Spinal cord (tissue), 10 donors: ENCODE results near the gene CFAP90. TPM values are rescaled to one million over a fixed set of nuclear protein-coding genes. Genes with fewer than 3 reads are reported as not detected.

Source experiments
- DNase-seq, 6 donors: peaks; one replicate each; pipeline versions ENCODE4 v3.0.0 to v3.0.0-alpha.2; 2013 to 2015; ENCODE audit warnings: low spot score in 6 of 6, low read depth in 4 of 6
- H3K27ac ChIP-seq: one replicate; pipeline ENCODE4 v1.5.1; 2013; ENCODE audit warnings: low read depth, low read length, control low read depth
- H3K27me3 ChIP-seq: one replicate; pipeline ENCODE4 v1.6.1; 2013; ENCODE audit warnings: low read length; ENCODE audit not compliant: control insufficient read depth, insufficient read depth
- H3K36me3 ChIP-seq: one replicate; pipeline ENCODE4 v1.6.1; 2013; ENCODE audit warnings: low read length; ENCODE audit not compliant: control insufficient read depth, insufficient read depth
- H3K4me1 ChIP-seq: one replicate; pipeline ENCODE4 v1.6.1; 2013; ENCODE audit warnings: low read length; ENCODE audit not compliant: control insufficient read depth, insufficient read depth
- H3K4me3 ChIP-seq: one replicate; pipeline ENCODE4 v1.5.1; 2013; ENCODE audit warnings: low read depth, low read length, control low read depth
- H3K9me3 ChIP-seq: one replicate; pipeline ENCODE4 v1.6.1; 2013; ENCODE audit warnings: low read length; ENCODE audit not compliant: control insufficient read depth, insufficient read depth
- WGBS: methylation state at CpG from one replicate; pipeline ENCODE4 v1.1.5; 2013; ENCODE audit warnings: missing lambda C conversion rate; ENCODE audit not compliant: insufficient coverage; 5-methylcytosine and 5-hydroxymethylcytosine counted together
- polyA plus RNA-seq, 2 donors: library from polyadenylated mRNA; unstranded; fragments of 120-200 nt; gene quantifications; one replicate each; pipeline ENCODE4 v1.2.1, GENCODE V29; 2013; ENCODE audit not compliant: insufficient read length in 2 of 2
- total RNA-seq, 2 donors: library from RNA; depleted of rRNA in 1 of 2; stranded (reverse); fragments of 120-200 nt in 1 of 2; fragments of >200 nt in 1 of 2; gene quantifications; one replicate each; pipeline versions ENCODE4 v1.2.3 to v1.2.4, GENCODE V29; 2013 to 2014
- donor health status: healthy.

CFAP90 gene
- total and polyA plus RNA-seq, 4 donors: 3.6 to 38.4 (median 22.8) TPM

- Histone ChIP-seq H3K36me3 (peaks cover 27% of the 10 kb centered on the region), H3K27me3 (no peaks in the 10 kb centered on the region), H3K27ac (no peak overlapping the region), H3K4me1 (no peaks in the 10 kb centered on the region), H3K4me3 (no peak overlapping the region), H3K9me3 (no peaks in the 10 kb centered on the region)
- DNase-seq: no peak
- 86% methylated on average over 2 of the region's 2 CpGs for WGBS
Observed at GRCh38 chr5:7881816-7882215, 30.9 kb upstream of the CFAP90 start.

DNA sequence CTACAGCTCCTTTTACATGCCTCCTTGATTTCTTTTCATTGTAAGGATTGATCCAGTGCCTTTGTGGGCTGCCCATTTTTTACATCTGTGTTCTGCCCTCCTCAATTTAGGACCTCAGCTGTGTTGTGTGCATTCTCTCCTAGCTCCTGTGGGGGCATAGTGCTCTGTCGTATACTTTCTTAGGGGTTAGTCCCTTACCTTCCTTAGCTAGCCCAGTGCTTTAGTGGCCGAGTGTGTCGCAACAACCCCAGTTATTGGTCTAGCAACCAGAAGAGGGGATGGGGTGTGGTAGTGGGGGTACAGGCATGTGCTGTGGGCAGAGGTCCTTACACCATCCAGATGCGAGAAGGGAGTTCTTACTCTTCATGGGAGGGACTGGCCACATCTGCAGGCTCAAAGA is 30.2 kb upstream of the CFAP90 start:
- no peak overlapping the region for H3K4me3 ChIP-seq
- WGBS: 100% methylated on average over 2 of the region's 4 CpGs
- H3K36me3 ChIP-seq: peaks cover 27% of the 10 kb centered on the region

DNA sequence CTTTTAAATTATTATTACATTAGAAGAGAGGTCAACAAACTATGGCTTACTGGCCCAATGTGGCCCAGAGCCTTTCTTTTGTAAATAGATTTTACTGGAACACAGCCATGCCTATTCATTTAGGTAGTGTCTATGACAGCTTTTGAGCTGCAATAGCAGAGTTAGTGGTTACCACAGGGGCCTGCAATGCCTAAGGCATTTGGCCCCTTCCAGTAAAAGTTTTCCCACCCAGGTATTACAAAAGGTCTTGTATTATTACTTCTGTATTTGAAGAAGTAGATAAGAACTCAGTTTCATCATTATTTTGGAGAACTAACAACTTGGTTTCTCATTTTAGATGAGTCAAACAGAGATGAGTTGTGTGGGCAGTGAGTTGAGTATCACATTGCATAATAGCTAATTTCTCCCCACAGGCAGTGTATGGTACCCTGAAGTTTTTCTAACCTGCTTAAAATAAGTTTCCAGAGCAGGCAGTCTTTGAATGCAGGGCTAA is 27.5 kb upstream of the CFAP90 start:
- DNase-seq: no peak
- Histone ChIP-seq H3K27me3 (no peaks in the 10 kb centered on the region), H3K4me3 (no peak overlapping the region), H3K4me1 (no peaks in the 10 kb centered on the region), H3K9me3 (no peaks in the 10 kb centered on the region), H3K36me3 (peaks cover 23% of the 10 kb centered on the region), H3K27ac (no peak overlapping the region)

More for the DNA sequence above, 30.2 kb upstream of the CFAP90 start:
- no peak overlapping the region for H3K27ac ChIP-seq
- DNase-seq: no peak
- H3K9me3 ChIP-seq: no peaks in the 10 kb centered on the region
- H3K27me3 ChIP-seq: no peaks in the 10 kb centered on the region
- no peaks in the 10 kb centered on the region for H3K4me1 ChIP-seq

GRCh38 chr5:7877851-7878250 is 26.9 kb upstream of the CFAP90 start:
- Histone ChIP-seq H3K36me3 (peaks cover 18% of the 10 kb centered on the region), H3K27ac (no peak overlapping the region)
- WGBS: 81% methylated on average over 7 of the region's 9 CpGs

GRCh38 chr5:7876867-7877266 is 25.9 kb upstream of the CFAP90 start:
- 60% methylated on average over 2 of the region's 3 CpGs for WGBS
- Histone ChIP-seq H3K4me3 (no peak overlapping the region), H3K36me3 (peaks cover 14% of the 10 kb centered on the region), H3K4me1 (no peaks in the 10 kb centered on the region), H3K27me3 (no peaks in the 10 kb centered on the region), H3K9me3 (no peaks in the 10 kb centered on the region), H3K27ac (no peak overlapping the region)
- no peak for DNase-seq

More at GRCh38 chr5:7877851-7878250, 26.9 kb upstream of the CFAP90 start:
- no peak for DNase-seq
- Histone ChIP-seq H3K4me3 (no peak overlapping the region), H3K27me3 (no peaks in the 10 kb centered on the region), H3K9me3 (no peaks in the 10 kb centered on the region), H3K4me1 (no peaks in the 10 kb centered on the region)

- no peak for DNase-seq
- Histone ChIP-seq H3K36me3 (peaks cover 8% of the 10 kb centered on the region), H3K4me3 (no peak overlapping the region), H3K9me3 (no peaks in the 10 kb centered on the region), H3K4me1 (no peaks in the 10 kb centered on the region), H3K27ac (no peak overlapping the region), H3K27me3 (no peaks in the 10 kb centered on the region)
- no CpG with 5 or more reads among the region's 4 CpGs for WGBS
Observed at GRCh38 chr5:7875151-7875550, 24.2 kb upstream of the CFAP90 start.

GRCh38 chr5:7874639-7875038 is 23.7 kb upstream of the CFAP90 start:
- peaks cover 5% of the 10 kb centered on the region for H3K36me3 ChIP-seq
- H3K27me3 ChIP-seq: no peaks in the 10 kb centered on the region
- no peaks in the 10 kb centered on the region for H3K9me3 ChIP-seq
- DNase-seq: no peak
- H3K27ac ChIP-seq: no peak overlapping the region
- no peak overlapping the region for H3K4me3 ChIP-seq
- no peaks in the 10 kb centered on the region for H3K4me1 ChIP-seq
- WGBS: no CpG with 5 or more reads among the region's 2 CpGs

DNA sequence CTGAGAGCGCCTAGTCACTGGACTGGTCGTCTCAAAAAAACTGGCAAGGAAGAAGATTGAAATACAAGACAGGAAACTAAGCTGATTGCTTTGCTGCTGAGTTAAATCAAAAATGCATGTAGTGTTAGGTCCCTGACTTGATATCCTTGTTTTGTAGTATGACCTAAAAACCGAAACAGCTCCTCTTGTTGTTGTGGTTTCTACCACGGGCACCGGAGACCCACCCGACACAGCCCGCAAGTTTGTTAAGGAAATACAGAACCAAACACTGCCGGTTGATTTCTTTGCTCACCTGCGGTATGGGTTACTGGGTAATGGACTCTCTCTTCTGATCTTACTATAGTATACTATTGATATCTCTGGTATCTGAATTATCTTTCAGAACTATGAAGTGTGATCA is 22.3 kb upstream of the CFAP90 start:
- Histone ChIP-seq H3K9me3 (no peaks in the 10 kb centered on the region), H3K27ac (no peak overlapping the region), H3K27me3 (no peaks in the 10 kb centered on the region), H3K4me3 (no peak overlapping the region), H3K4me1 (no peaks in the 10 kb centered on the region), H3K36me3 (peaks cover 5% of the 10 kb centered on the region)
- DNase-seq: no peak
- WGBS: 85% methylated on average over 2 of the region's 9 CpGs

GRCh38 chr5:7872517-7873130 is 21.7 kb upstream of the CFAP90 start:
- no peak for DNase-seq
- Histone ChIP-seq H3K36me3 (peaks cover 5% of the 10 kb centered on the region), H3K27me3 (no peaks in the 10 kb centered on the region), H3K4me1 (no peaks in the 10 kb centered on the region), H3K27ac (no peak overlapping the region), H3K9me3 (no peaks in the 10 kb centered on the region), H3K4me3 (no peak overlapping the region)
- WGBS: 69% methylated on average over 3 of the region's 4 CpGs

DNA sequence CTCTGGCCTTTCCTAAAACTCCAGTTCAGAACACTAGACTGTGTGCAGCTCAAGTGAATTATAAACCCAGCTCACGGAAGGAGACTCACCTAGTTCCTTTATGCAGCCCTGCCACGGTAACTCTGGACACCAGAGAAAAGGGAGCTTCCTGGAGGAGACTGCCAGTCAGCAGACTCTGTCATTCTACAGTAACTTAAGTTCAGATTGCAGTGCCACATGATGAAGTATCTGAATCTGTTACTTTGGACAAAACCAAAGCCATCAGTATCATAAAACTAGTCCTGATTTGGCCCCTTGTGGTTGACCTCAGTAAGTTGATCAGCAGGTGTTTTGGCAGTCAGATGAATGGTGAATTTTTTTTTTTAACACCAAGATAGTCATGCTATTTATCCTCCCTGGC is 20.7 kb upstream of the CFAP90 start:
- no peak for DNase-seq
- Histone ChIP-seq H3K27me3 (no peaks in the 10 kb centered on the region), H3K4me1 (no peaks in the 10 kb centered on the region), H3K27ac (no peak overlapping the region), H3K4me3 (no peak overlapping the region), H3K9me3 (no peaks in the 10 kb centered on the region), H3K36me3 (peaks cover 5% of the 10 kb centered on the region)
- 100% methylated on average over 2 of the region's 2 CpGs for WGBS
